ENCODE data around the gene MTCL1.

- no peak for TF ChIP-seq REST (IDR thresholded peaks at IDR 0.05; ENCODE audit: low read depth)
- TF ChIP-seq MAX (IDR thresholded peaks at IDR 0.05): no peak
- TF ChIP-seq RAD21 (IDR thresholded peaks at IDR 0.05; ENCODE audit: low read depth): no peak
- no peak for TF ChIP-seq TAF1 (IDR thresholded peaks at IDR 0.05; ENCODE audit: low read depth)
- TF ChIP-seq EP300 (IDR thresholded peaks at IDR 0.05; ENCODE audit: borderline replicate concordance): no peak
- no peak for TF ChIP-seq NFIC (IDR thresholded peaks at IDR 0.05)
- no peak for TF ChIP-seq CEBPB (IDR thresholded peaks at IDR 0.05)
- TF ChIP-seq FOXM1 (IDR thresholded peaks at IDR 0.05; ENCODE audit: borderline replicate concordance, low read depth): no peak
- no peak for TF ChIP-seq CREB1 (IDR thresholded peaks at IDR 0.05; ENCODE audit: low read depth)
- no peak for TF ChIP-seq EGR1 (IDR thresholded peaks at IDR 0.05)
- no peak for TF ChIP-seq TCF12 (IDR thresholded peaks at IDR 0.05; ENCODE audit: low read depth)
These were observed 78.1 kb downstream of the MTCL1 start for GRCh38 chr18:8783335-8783993.

All from Ishikawa (cell line).